PC-9 (cell line): ENCODE data around the gene YWHAE. TPM values are rescaled to one million over a fixed set of nuclear protein-coding genes. Genes with fewer than 3 reads are reported as not detected.
A peak's percentile ranks its signal among the peaks of the same experiment; 100 is the strongest.

ENCODE experiments used
- BruUV-seq: library from RNA; stranded (reverse); fragments of 400-500 nt; replicated peaks from 2 replicates; lab custom pipeline; 2021; lab: Mats Ljungman, UMichigan
- CTCF ChIA-PET: fragments of 300-600 bp; sonication (Branson Sonifier 250); formaldehyde crosslinking; loops from one replicate; lab custom pipeline; 2022; ENCODE audit warnings: antibody characterized with exemption; lab: Charles Lee
- POLR2A ChIA-PET: fragments of 300-600 bp; sonication (Branson Sonifier 250); formaldehyde crosslinking; loops from one replicate; lab custom pipeline; 2022; ENCODE audit warnings: antibody characterized with exemption; ENCODE audit not compliant: unreplicated experiment; lab: Charles Lee
- DNase-seq, 2 experiments: peaks; one replicate each; pipeline versions ENCODE4 v3.0.0 to v3.0.0-alpha.2; 2015 to 2022; ENCODE audit warnings: mixed read lengths in 1 of 2
- H2AFZ ChIP-seq: fragments of 200-600 bp; sonication (generic); 2 replicates; pipeline ENCODE4 v1.8.1; 2017; ENCODE audit warnings: antibody characterized with exemption
- H3F3A ChIP-seq: fragments of 200-600 bp; sonication (generic); 2 replicates; pipeline ENCODE4 v1.8.1; 2017; ENCODE audit warnings: antibody characterized with exemption, mild to moderate bottlenecking, low read depth; ENCODE audit not compliant: insufficient read depth
- H3K27ac ChIP-seq: fragments of 200-600 bp; sonication (generic); 2 replicates; pipeline ENCODE4 v1.6.1; 2016; ENCODE audit warnings: mixed run types
- H3K27me3 ChIP-seq: fragments of 200-600 bp; sonication (generic); 2 replicates; pipeline ENCODE4 v1.6.1; 2016; ENCODE audit warnings: low read depth, mixed run types; ENCODE audit not compliant: insufficient read depth
- H3K36me3 ChIP-seq: fragments of 200-600 bp; sonication (generic); 2 replicates; pipeline ENCODE4 v1.6.1; 2016; ENCODE audit warnings: low read depth, mixed run types
- H3K4me1 ChIP-seq: fragments of 200-600 bp; sonication (generic); replicated peaks from 2 replicates; pipeline ENCODE4 v1.6.1; 2016; ENCODE audit warnings: mixed run types; ENCODE audit not compliant: insufficient read depth
- H3K4me2 ChIP-seq: fragments of 200-600 bp; sonication (generic); 2 replicates; pipeline ENCODE4 v1.6.1; 2017; ENCODE audit warnings: mixed run types
- H3K4me3 ChIP-seq: fragments of 200-600 bp; sonication (generic); 2 replicates; pipeline ENCODE4 v1.6.1; 2016; ENCODE audit warnings: mixed run types
- H3K79me2 ChIP-seq: fragments of 200-600 bp; sonication (generic); 2 replicates; pipeline ENCODE4 v1.6.1; 2017; ENCODE audit warnings: low read depth, mixed run types
- H3K9me2 ChIP-seq: fragments of 200-600 bp; sonication (generic); 2 replicates; pipeline ENCODE4 v1.8.1; 2017; ENCODE audit warnings: mild to moderate bottlenecking; ENCODE audit not compliant: insufficient read depth
- H3K9me3 ChIP-seq: fragments of 200-600 bp; sonication (generic); 2 replicates; pipeline ENCODE4 v1.8.1; 2016; ENCODE audit warnings: low read depth; ENCODE audit not compliant: insufficient read depth
- H4K20me1 ChIP-seq: fragments of 200-600 bp; sonication (generic); 2 replicates; pipeline ENCODE4 v1.8.1; 2017; ENCODE audit not compliant: insufficient read depth
- CTCF ChIP-seq: fragments of 200-600 bp; sonication (generic); conservative IDR thresholded peaks from 2 replicates; pipeline ENCODE4 v1.6.1; 2017; ENCODE audit warnings: mixed run types, antibody characterized with exemption, mild to moderate bottlenecking, moderate library complexity
- EZH2 ChIP-seq: fragments of 200-600 bp; sonication (generic); IDR thresholded peaks from 2 replicates; pipeline ENCODE4 v1.8.0; 2017; ENCODE audit warnings: antibody characterized with exemption, low read depth
- intact Hi-C: fragments of 100-400 bp; cut with micrococcal nuclease; formaldehyde crosslinking; loops from one replicate; pipeline ENCODE4 v1.10.0; 2022; ENCODE audit not compliant: unreplicated experiment
- total RNA-seq: library from RNA; stranded (reverse); gene quantifications from 2 replicates; pipeline ENCODE4 v1.2.3, GENCODE V29; 2021

Gene YWHAE
- total RNA-seq, 1 experiment from 2014 or later: 1,140 TPM

GRCh38 chr17:1422885-1423284 lies 22.9 kb upstream of the YWHAE start:
- TF ChIP-seq CTCF (no peak), EZH2 (no peak)
- H3K36me3 ChIP-seq: peaks cover 22% of the 10 kb centered on the region
- no peak overlapping the region for H3K4me3 ChIP-seq
- ChIA-PET POLR2A (interaction anchor here (0.8 to 1.1 kb wide), 2 partner anchors 23 to 42 kb away, joined by 4 to 5 read pairs; partner anchors contain the start of gene YWHAE), CTCF (interaction anchor here (1.0 kb wide), 1 partner anchor 58 kb away, joined by 3 read pairs; no protein-coding TSS in a partner anchor)
- H3K27ac ChIP-seq: peak overlapping the region; percentile 58
- peaks cover 44% of the 10 kb centered on the region for H3F3A ChIP-seq
- DNase-seq: peak; percentile 64 to 72
- peaks cover 45% of the 10 kb centered on the region for H4K20me1 ChIP-seq
- H3K9me3 ChIP-seq: no peaks in the 10 kb centered on the region
- no peaks in the 10 kb centered on the region for H3K9me2 ChIP-seq
- peaks cover 10% of the 10 kb centered on the region for H3K4me1 ChIP-seq
- intact Hi-C loops: loop anchor here (2.0 kb wide), 2 partner anchors 28 to 58 kb away; no protein-coding TSS in a partner anchor
- H3K79me2 ChIP-seq: peaks cover 40% of the 10 kb centered on the region
- no peak overlapping the region for H2AFZ ChIP-seq
- H3K27me3 ChIP-seq: no peaks in the 10 kb centered on the region
- no TSS peak for BruUV-seq
- peak overlapping the region; percentile 26 for H3K4me2 ChIP-seq

GRCh38 chr17:1421470-1421869 lies 21.4 kb upstream of the YWHAE start:
- H3K79me2 ChIP-seq: peaks cover 35% of the 10 kb centered on the region
- H3K4me2 ChIP-seq: no peak overlapping the region
- H3K9me3 ChIP-seq: no peaks in the 10 kb centered on the region
- CTCF ChIA-PET: no interaction called here
- TF ChIP-seq CTCF: no peak
- TF ChIP-seq EZH2: no peak
- peaks cover 22% of the 10 kb centered on the region for H3K36me3 ChIP-seq
- H3K4me3 ChIP-seq: no peak overlapping the region
- no TSS peak for BruUV-seq
- DNase-seq: no peak
- POLR2A ChIA-PET: no interaction called here
- peaks cover 39% of the 10 kb centered on the region for H4K20me1 ChIP-seq
- H3K27me3 ChIP-seq: no peaks in the 10 kb centered on the region
- H2AFZ ChIP-seq: no peak overlapping the region
- H3K4me1 ChIP-seq: peaks cover 10% of the 10 kb centered on the region
- intact Hi-C loops: no loop called here
- H3K9me2 ChIP-seq: no peaks in the 10 kb centered on the region
- H3F3A ChIP-seq: peaks cover 47% of the 10 kb centered on the region
- no peak overlapping the region for H3K27ac ChIP-seq

GRCh38 chr17:1420981-1421380 lies 21.0 kb upstream of the YWHAE start:
- H3K36me3 ChIP-seq: peaks cover 22% of the 10 kb centered on the region

More at GRCh38 chr17:1420981-1421380, 21.0 kb upstream of the YWHAE start:
- Histone ChIP-seq H4K20me1 (peaks cover 34% of the 10 kb centered on the region), H3K9me2 (no peaks in the 10 kb centered on the region), H3K79me2 (peaks cover 30% of the 10 kb centered on the region), H3K4me1 (peaks cover 10% of the 10 kb centered on the region), H3K4me2 (no peak overlapping the region), H2AFZ (no peak overlapping the region), H3K4me3 (no peak overlapping the region), H3F3A (peaks cover 50% of the 10 kb centered on the region), H3K27me3 (no peaks in the 10 kb centered on the region), H3K27ac (no peak overlapping the region), H3K9me3 (no peaks in the 10 kb centered on the region)
- no peak for TF ChIP-seq CTCF
- intact Hi-C loops: no loop called here
- POLR2A ChIA-PET: no interaction called here
- BruUV-seq: no TSS peak
- CTCF ChIA-PET: no interaction called here
- DNase-seq: no peak
